DOHH2 (cell line): Measurements from ENCODE around the gene CD74.

Experiments used
- CTCF ChIP-seq: fragments of 200-600 bp; sonication (generic); IDR thresholded peaks from one replicate; pipeline ENCODE4 v1.5.1; 2014; ENCODE audit warnings: antibody characterized with exemption, mild to moderate bottlenecking, low read depth, low read length; ENCODE audit not compliant: poor library complexity, severe bottlenecking
- EZH2phosphoT487 ChIP-seq: fragments of 200-600 bp; sonication (generic); IDR thresholded peaks from 2 replicates; pipeline ENCODE4 v1.6.1; 2017; ENCODE audit warnings: borderline replicate concordance, mild to moderate bottlenecking, antibody characterized with exemption, low read length, moderate library complexity, mixed read lengths

GRCh38 chr5:150444770-150445169 is 32.1 kb upstream of the CD74 start:
- no peak for TF ChIP-seq CTCF
- no peak for TF ChIP-seq EZH2phosphoT487
